ENCODE measurements around the gene FOXF2.

The FOXF2 gene

DNA sequence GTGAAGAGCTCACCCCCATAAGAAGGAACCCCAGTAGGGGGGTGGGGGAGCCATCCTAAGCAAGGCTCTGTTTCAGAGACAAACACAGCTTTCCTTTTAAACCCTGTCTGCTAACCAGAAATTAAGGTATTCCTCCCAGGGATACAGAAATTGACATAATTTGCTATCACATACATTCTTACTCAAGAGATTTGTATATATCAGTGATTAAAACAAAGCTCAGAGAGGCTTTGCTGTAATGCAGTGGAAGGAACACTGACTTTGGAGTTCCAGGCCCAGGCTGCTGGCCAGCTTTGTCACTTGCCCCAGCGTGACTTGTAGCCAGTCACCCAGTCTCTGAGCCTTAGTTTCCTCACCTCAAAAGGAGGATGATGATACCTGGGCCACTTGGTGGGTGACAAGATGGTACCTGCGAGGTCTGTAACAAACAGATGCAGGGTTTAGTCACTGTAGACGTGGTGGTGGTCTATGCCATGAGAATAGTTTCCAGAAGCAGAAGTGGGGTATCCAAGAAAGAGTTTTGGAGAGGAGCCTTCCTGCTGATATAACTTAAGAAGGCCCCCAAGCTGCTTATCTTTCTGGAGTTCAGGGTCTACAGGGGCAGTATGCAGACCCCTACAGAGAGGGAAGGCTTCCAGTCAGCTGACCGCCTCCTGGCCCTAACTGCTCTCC is 3.2 kb upstream of the FOXF2 start:
- Histone ChIP-seq H3K4me3 (ENCODE audit: low read depth, low read length) (peak overlapping the region; percentile 2), H3K36me3 (ENCODE audit: control insufficient read depth, insufficient read depth, low read length) (no peaks in the 10 kb centered on the region), H3K9ac (ENCODE audit: low read depth, low read length) (no peak overlapping the region), H3K27me3 (ENCODE audit: control insufficient read depth, insufficient read depth, low read length) (peaks cover 86% of the 10 kb centered on the region), H3K9me3 (ENCODE audit: control insufficient read depth, insufficient read depth, low read length) (no peaks in the 10 kb centered on the region), H3K4me1 (ENCODE audit: control insufficient read depth, insufficient read depth, low read length) (peaks cover 3% of the 10 kb centered on the region)

DNA sequence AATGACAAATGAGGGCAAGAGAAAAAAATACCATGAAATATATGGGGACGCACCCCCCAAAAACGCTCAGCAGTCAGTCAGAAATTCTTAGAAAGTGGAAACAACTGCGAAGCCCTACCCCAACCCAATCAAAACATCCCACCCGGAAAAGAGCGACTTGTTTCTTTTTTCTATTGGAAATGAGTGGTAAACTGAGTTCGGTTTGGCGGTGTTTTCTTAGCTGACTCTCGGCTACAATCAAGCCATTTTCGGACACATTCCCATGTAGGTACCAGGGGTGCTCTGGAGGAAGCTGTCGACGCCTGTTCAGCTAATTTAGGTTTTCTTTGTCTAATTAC is 1.9 kb upstream of the FOXF2 start:
- peaks cover 3% of the 10 kb centered on the region for H3K4me1 ChIP-seq (ENCODE audit: control insufficient read depth, insufficient read depth, low read length)
- H3K27me3 ChIP-seq (ENCODE audit: control insufficient read depth, insufficient read depth, low read length), result peaks cover 90% of the 10 kb centered on the region
- H3K4me3 ChIP-seq (ENCODE audit: low read depth, low read length), result no peak overlapping the region

GRCh38 chr6:1387876-1388629 is 1.3 kb upstream of the FOXF2 start:
- Histone ChIP-seq H3K4me3 (ENCODE audit: low read depth, low read length) (no peak overlapping the region), H3K9ac (ENCODE audit: low read depth, low read length) (no peak overlapping the region), H3K4me1 (ENCODE audit: control insufficient read depth, insufficient read depth, low read length) (peaks cover 3% of the 10 kb centered on the region), H3K27me3 (ENCODE audit: control insufficient read depth, insufficient read depth, low read length) (peaks cover 90% of the 10 kb centered on the region), H3K36me3 (ENCODE audit: control insufficient read depth, insufficient read depth, low read length) (no peaks in the 10 kb centered on the region), H3K9me3 (ENCODE audit: control insufficient read depth, insufficient read depth, low read length) (no peaks in the 10 kb centered on the region)

More for the DNA sequence above, 1.9 kb upstream of the FOXF2 start:
- no peaks in the 10 kb centered on the region for H3K36me3 ChIP-seq (ENCODE audit: control insufficient read depth, insufficient read depth, low read length)
- H3K9ac ChIP-seq (ENCODE audit: low read depth, low read length), result no peak overlapping the region
- no peaks in the 10 kb centered on the region for H3K9me3 ChIP-seq (ENCODE audit: control insufficient read depth, insufficient read depth, low read length)

GRCh38 chr6:1388630-1389368 is 577 bp upstream of the FOXF2 start:
- Histone ChIP-seq H3K4me3 (ENCODE audit: low read depth, low read length) (peak overlapping the region; percentile 30), H3K27me3 (ENCODE audit: control insufficient read depth, insufficient read depth, low read length) (peaks cover 91% of the 10 kb centered on the region), H3K4me1 (ENCODE audit: control insufficient read depth, insufficient read depth, low read length) (peaks cover 3% of the 10 kb centered on the region), H3K36me3 (ENCODE audit: control insufficient read depth, insufficient read depth, low read length) (no peaks in the 10 kb centered on the region), H3K9ac (ENCODE audit: low read depth, low read length) (no peak overlapping the region), H3K9me3 (ENCODE audit: control insufficient read depth, insufficient read depth, low read length) (no peaks in the 10 kb centered on the region)

DNA sequence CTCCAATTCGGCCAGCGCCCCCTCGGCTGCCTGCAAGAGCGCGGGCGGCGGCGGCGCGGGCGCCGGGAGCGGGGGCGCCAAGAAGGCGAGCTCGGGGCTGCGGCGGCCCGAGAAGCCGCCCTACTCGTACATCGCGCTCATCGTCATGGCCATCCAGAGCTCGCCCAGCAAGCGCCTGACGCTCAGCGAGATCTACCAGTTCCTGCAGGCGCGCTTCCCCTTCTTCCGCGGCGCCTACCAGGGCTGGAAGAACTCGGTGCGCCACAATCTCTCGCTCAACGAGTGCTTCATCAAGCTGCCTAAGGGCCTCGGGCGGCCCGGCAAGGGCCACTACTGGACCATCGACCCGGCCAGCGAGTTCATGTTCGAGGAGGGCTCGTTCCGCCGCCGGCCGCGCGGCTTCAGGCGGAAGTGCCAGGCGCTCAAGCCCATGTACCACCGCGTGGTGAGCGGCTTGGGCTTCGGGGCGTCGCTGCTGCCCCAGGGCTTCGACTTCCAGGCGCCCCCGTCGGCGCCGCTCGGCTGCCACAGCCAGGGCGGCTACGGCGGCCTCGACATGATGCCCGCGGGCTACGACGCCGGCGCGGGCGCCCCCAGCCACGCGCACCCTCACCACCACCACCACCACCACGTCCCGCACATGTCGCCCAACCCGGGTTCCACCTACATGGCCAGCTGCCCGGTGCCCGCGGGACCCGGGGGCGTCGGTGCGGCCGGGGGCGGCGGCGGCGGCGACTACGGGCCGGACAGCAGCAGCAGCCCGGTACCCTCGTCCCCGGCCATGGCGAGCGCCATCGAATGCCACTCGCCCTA is 963 bp downstream of the FOXF2 start:
- Histone ChIP-seq H3K4me1 (ENCODE audit: control insufficient read depth, insufficient read depth, low read length) (peaks cover 3% of the 10 kb centered on the region), H3K9me3 (ENCODE audit: control insufficient read depth, insufficient read depth, low read length) (no peaks in the 10 kb centered on the region), H3K4me3 (ENCODE audit: low read depth, low read length) (peak overlapping the region; percentile 32), H3K36me3 (ENCODE audit: control insufficient read depth, insufficient read depth, low read length) (no peaks in the 10 kb centered on the region), H3K9ac (ENCODE audit: low read depth, low read length) (no peak overlapping the region), H3K27me3 (ENCODE audit: control insufficient read depth, insufficient read depth, low read length) (peaks cover 91% of the 10 kb centered on the region)

DNA sequence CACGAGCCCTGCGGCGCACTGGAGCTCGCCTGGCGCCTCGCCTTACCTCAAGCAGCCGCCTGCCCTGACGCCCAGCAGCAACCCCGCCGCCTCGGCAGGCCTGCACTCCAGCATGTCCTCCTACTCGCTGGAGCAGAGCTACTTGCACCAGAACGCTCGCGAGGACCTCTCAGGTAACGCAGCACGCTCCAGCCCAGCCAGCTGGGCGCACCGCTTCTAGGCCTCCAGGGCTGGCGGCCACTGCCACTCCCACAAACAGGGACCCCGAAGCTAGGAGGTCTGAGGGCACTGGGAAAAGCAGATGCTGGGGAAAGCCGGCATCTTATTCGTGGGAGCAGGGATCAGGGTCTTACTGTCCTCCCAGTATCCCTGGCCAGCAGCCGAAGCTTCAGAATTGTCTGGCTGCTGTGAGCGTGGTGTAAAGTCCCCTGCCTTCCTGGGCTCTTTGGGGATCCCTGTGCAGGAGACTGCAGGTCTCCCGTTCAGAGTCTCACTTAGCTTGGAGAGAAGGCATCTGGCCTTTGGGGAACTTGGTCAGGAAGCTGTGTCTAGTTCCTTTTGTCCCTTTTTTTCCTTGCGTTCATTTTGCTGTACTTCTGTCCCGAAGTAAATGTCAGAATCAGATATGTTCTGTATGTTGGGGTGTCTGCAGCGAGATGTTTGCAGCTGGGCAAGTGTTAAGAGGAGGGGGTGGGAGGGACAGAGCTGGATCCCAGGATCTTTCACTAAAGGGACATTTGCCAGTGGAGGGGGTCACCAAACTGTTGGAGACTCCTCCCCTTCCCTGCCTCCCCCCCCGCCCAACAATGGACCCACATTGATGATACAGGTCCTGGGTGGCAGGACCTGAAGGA is 1.8 kb downstream of the FOXF2 start:
- Histone ChIP-seq H3K4me3 (ENCODE audit: low read depth, low read length) (peak overlapping the region; percentile 22), H3K9me3 (ENCODE audit: control insufficient read depth, insufficient read depth, low read length) (no peaks in the 10 kb centered on the region), H3K27me3 (ENCODE audit: control insufficient read depth, insufficient read depth, low read length) (peaks cover 91% of the 10 kb centered on the region), H3K9ac (ENCODE audit: low read depth, low read length) (no peak overlapping the region), H3K36me3 (ENCODE audit: control insufficient read depth, insufficient read depth, low read length) (no peaks in the 10 kb centered on the region), H3K4me1 (ENCODE audit: control insufficient read depth, insufficient read depth, low read length) (peaks cover 3% of the 10 kb centered on the region)

- Histone ChIP-seq H3K9ac (ENCODE audit: low read depth, low read length) (no peak overlapping the region), H3K27me3 (ENCODE audit: control insufficient read depth, insufficient read depth, low read length) (peaks cover 91% of the 10 kb centered on the region)
Measured at GRCh38 chr6:1391800-1392309, 2.5 kb downstream of the FOXF2 start.

DNA sequence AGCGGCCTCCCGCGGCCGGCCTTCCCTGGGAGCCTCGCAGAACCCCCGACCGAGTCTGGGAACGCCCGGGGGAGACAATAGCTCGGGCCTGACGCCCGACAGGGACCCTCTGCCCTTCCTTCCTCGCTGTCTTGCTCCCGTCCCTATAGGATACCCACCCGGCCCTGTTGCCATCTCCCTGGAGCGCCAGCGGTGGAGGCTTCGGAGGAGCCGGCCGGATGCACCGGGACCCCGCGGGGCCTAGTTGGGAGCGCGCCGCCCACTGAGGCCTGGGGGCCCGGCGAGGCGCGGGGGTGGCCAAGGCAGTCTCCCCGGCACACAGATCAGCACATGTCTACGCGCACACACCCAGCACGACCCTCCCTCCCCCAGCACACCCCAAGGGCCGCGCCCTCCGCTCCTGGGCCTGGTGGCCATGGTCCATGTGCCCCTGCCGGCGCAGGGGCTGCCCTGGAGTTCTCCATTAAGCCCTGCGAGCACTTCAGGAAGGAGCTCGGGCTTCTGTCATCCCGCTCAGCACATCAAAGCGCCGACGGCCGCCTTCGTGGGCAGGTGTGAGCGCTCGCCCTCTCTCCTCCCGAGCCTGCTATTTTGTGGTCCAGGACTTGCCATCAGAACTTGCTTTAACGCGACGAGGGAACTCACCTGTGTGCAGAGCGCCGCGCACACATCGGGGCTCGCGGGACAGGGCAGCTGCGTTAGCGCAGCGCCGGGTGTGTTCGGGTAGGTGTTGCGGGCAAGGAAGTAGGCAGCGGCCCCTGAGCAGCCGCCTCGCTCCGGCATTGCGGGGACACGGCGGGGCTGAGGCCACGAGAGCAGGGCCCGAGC is 3.7 kb downstream of the FOXF2 start:
- no peak overlapping the region for H3K9ac ChIP-seq (ENCODE audit: low read depth, low read length)
- H3K4me1 ChIP-seq (ENCODE audit: control insufficient read depth, insufficient read depth, low read length), result peaks cover 6% of the 10 kb centered on the region
- H3K9me3 ChIP-seq (ENCODE audit: control insufficient read depth, insufficient read depth, low read length), result no peaks in the 10 kb centered on the region
- peaks cover 92% of the 10 kb centered on the region for H3K27me3 ChIP-seq (ENCODE audit: control insufficient read depth, insufficient read depth, low read length)
- no peaks in the 10 kb centered on the region for H3K36me3 ChIP-seq (ENCODE audit: control insufficient read depth, insufficient read depth, low read length)
- H3K4me3 ChIP-seq (ENCODE audit: low read depth, low read length), result peak overlapping the region; percentile 26

More at GRCh38 chr6:1391800-1392309, 2.5 kb downstream of the FOXF2 start:
- Histone ChIP-seq H3K4me1 (ENCODE audit: control insufficient read depth, insufficient read depth, low read length) (peaks cover 6% of the 10 kb centered on the region), H3K36me3 (ENCODE audit: control insufficient read depth, insufficient read depth, low read length) (no peaks in the 10 kb centered on the region), H3K4me3 (ENCODE audit: low read depth, low read length) (no peak overlapping the region), H3K9me3 (ENCODE audit: control insufficient read depth, insufficient read depth, low read length) (no peaks in the 10 kb centered on the region)

- peaks cover 92% of the 10 kb centered on the region for H3K27me3 ChIP-seq (ENCODE audit: control insufficient read depth, insufficient read depth, low read length)
- no peaks in the 10 kb centered on the region for H3K36me3 ChIP-seq (ENCODE audit: control insufficient read depth, insufficient read depth, low read length)
- no peak overlapping the region for H3K9ac ChIP-seq (ENCODE audit: low read depth, low read length)
- no peaks in the 10 kb centered on the region for H3K9me3 ChIP-seq (ENCODE audit: control insufficient read depth, insufficient read depth, low read length)
- H3K4me3 ChIP-seq (ENCODE audit: low read depth, low read length), result peak overlapping the region; percentile 18
- peaks cover 3% of the 10 kb centered on the region for H3K4me1 ChIP-seq (ENCODE audit: control insufficient read depth, insufficient read depth, low read length)
Measured at GRCh38 chr6:1393641-1394283, 4.4 kb downstream of the FOXF2 start.
